Neural cell (in vitro differentiated cells): ENCODE data around the gene AHRR. TPM values are rescaled to one million over a fixed set of nuclear protein-coding genes. Genes with fewer than 3 reads are reported as not detected.

Experiments
- H2AFZ ChIP-seq: fragments of 200-600, 300-800 bp; sonication (generic), shearing (Covaris generic); 2 replicates; pipeline ENCODE4 v1.6.0; 2014; ENCODE audit warnings: low read depth, mild to moderate bottlenecking, antibody characterized with exemption, low read length, moderate library complexity
- H3F3A ChIP-seq: fragments of 200-600 bp; shearing (Covaris generic); 2 replicates; pipeline ENCODE4 v1.6.1; 2016; ENCODE audit warnings: mild to moderate bottlenecking, moderate library complexity, mixed read lengths, antibody characterized with exemption, low read length; ENCODE audit not compliant: insufficient read depth, poor library complexity, severe bottlenecking
- H3K27ac ChIP-seq: fragments of 200-600, 300-800 bp; sonication (generic), shearing (Covaris generic); 2 replicates; pipeline ENCODE4 v1.5.1; 2014; ENCODE audit warnings: mild to moderate bottlenecking, low read length, moderate library complexity
- H3K27me3 ChIP-seq: fragments of 300-800, 200-600 bp; sonication (generic), shearing (Covaris generic); 2 replicates; pipeline ENCODE4 v1.6.0; 2014; ENCODE audit warnings: mild to moderate bottlenecking, low read depth, low read length, moderate library complexity; ENCODE audit not compliant: insufficient read depth
- H3K36me3 ChIP-seq: fragments of 300-800, 200-600 bp; sonication (generic), shearing (Covaris generic); 2 replicates; pipeline ENCODE4 v1.5.1; 2014; ENCODE audit warnings: mild to moderate bottlenecking, antibody characterized with exemption, low read length, moderate library complexity; ENCODE audit not compliant: insufficient read depth
- H3K4me2 ChIP-seq: fragments of 300-800, 200-600 bp; sonication (generic), shearing (Covaris generic); 2 replicates; pipeline ENCODE4 v1.6.0; 2014; ENCODE audit warnings: mild to moderate bottlenecking, low read length
- H3K4me3 ChIP-seq: fragments of 300-800, 200-600 bp; sonication (generic), shearing (Covaris generic); 2 replicates; pipeline ENCODE4 v1.5.1; 2014; ENCODE audit warnings: mild to moderate bottlenecking, low read length, moderate library complexity
- H3K79me2 ChIP-seq: fragments of 200-600 bp; shearing (Covaris generic); replicated peaks from 2 replicates; pipeline ENCODE4 v1.6.0; 2014; ENCODE audit warnings: mild to moderate bottlenecking, low read length, moderate library complexity; ENCODE audit not compliant: insufficient read depth
- H3K9ac ChIP-seq: fragments of 300-800, 200-600 bp; sonication (generic), shearing (Covaris generic); 2 replicates; pipeline ENCODE4 v1.6.1; 2016; ENCODE audit warnings: mild to moderate bottlenecking, low read length, mixed read lengths
- H3K9me2 ChIP-seq: fragments of 200-600 bp; shearing (Covaris generic); 2 replicates; pipeline ENCODE4 v1.6.1; 2016; ENCODE audit warnings: mild to moderate bottlenecking, low read length, mixed read lengths; ENCODE audit not compliant: insufficient read depth
- H3K9me3 ChIP-seq: fragments of 200-600, 300-800 bp; sonication (generic), shearing (Covaris generic); 2 replicates; pipeline ENCODE4 v1.6.1; 2016; ENCODE audit warnings: mild to moderate bottlenecking, mixed run types, low read length, moderate library complexity, mixed read lengths
- H4K20me1 ChIP-seq: fragments of 200-600 bp; shearing (Covaris generic); 2 replicates; pipeline ENCODE4 v1.6.1; 2016; ENCODE audit warnings: mild to moderate bottlenecking, mixed run types; ENCODE audit not compliant: insufficient read depth
- EP300 ChIP-seq: fragments of 450-650 bp; conservative IDR thresholded peaks from 2 replicates; pipeline ENCODE4 v1.6.1; 2014; ENCODE audit warnings: antibody characterized with exemption, mild to moderate bottlenecking, moderate library complexity; ENCODE audit not compliant: poor library complexity, severe bottlenecking
- EZH2 ChIP-seq: fragments of 200-600, 300-800 bp; shearing (Covaris generic), sonication (generic); IDR thresholded peaks from 2 replicates; pipeline ENCODE4 v1.6.1; 2014; ENCODE audit warnings: antibody characterized with exemption, low read length, borderline replicate concordance, mild to moderate bottlenecking; ENCODE audit not compliant: insufficient read depth, poor library complexity, severe bottlenecking
- MXI1 ChIP-seq: fragments of 450-650 bp; conservative IDR thresholded peaks from 2 replicates; pipeline ENCODE4 v1.6.1; 2014; ENCODE audit warnings: antibody characterized with exemption, mild to moderate bottlenecking; ENCODE audit not compliant: poor library complexity, severe bottlenecking
- POLR2AphosphoS5 ChIP-seq: IDR thresholded peaks from 2 replicates; pipeline ENCODE4 v1.6.1; 2012
- RAD21 ChIP-seq: fragments of 450-650 bp; conservative IDR thresholded peaks from 2 replicates; pipeline ENCODE4 v1.6.1; 2014; ENCODE audit warnings: antibody characterized with exemption, mild to moderate bottlenecking, moderate library complexity
- SMC3 ChIP-seq: fragments of 450-650 bp; conservative IDR thresholded peaks from 2 replicates; pipeline ENCODE4 v1.6.1; 2014; ENCODE audit warnings: antibody characterized with exemption, mild to moderate bottlenecking, moderate library complexity; ENCODE audit not compliant: poor library complexity
- TAF1 ChIP-seq: IDR thresholded peaks from 2 replicates; pipeline ENCODE4 v1.6.1; 2012; ENCODE audit warnings: low read depth
- polyA plus RNA-seq: library from polyadenylated mRNA; depleted of rRNA; stranded (reverse); fragments of >200 nt; gene quantifications from 2 replicates; pipeline ENCODE4 v1.2.3, GENCODE V29; 2014
- TF ChIP-seq, protein P1 (sequence below): fragments of 450-650 bp; IDR thresholded peaks from 2 replicates; pipeline ENCODE4 v1.5.1; 2014; ENCODE audit warnings: antibody characterized with exemption, mild to moderate bottlenecking, moderate library complexity; ENCODE audit not compliant: poor library complexity, severe bottlenecking
- TF ChIP-seq, protein P2 (sequence below): IDR thresholded peaks from 2 replicates; pipeline ENCODE4 v1.6.1; 2012; ENCODE audit warnings: borderline replicate concordance

AHRR gene
- polyA plus RNA-seq, 1 donor from 2014 or later: 0.26 TPM

DNA sequence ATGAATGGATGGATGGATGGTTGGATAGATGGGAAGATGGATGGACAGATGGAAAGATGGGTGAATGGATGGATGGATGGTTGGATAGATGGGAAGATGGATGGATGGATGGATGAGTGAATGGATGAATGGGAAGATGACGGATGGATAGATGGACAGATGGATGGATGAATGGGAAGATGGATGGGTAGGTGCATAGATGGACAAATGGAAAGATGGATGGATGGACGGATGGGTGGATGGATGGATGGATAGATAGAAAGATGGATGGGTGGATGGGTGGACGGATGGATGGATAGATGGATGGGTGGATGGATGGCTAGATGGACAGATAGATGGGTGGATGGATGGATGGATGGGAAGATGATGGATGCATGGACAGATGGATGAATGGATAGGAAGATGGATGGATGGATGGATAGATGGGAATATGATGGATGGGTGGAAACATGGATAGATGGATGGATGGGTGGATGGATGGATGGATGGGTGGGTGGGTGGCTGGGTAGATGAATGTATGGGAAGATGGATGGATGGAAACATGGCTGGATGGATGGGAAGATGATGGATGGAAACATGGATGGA, 105.0 kb downstream of the AHRR start:
- no peak for TF ChIP-seq MXI1
- TF ChIP-seq RAD21: no peak
- TF ChIP-seq EP300: no peak
- TF ChIP-seq TAF1: no peak
- no peak for TF ChIP-seq SMC3
- TF ChIP-seq POLR2AphosphoS5: no peak
- TF ChIP-seq, protein P1, sequence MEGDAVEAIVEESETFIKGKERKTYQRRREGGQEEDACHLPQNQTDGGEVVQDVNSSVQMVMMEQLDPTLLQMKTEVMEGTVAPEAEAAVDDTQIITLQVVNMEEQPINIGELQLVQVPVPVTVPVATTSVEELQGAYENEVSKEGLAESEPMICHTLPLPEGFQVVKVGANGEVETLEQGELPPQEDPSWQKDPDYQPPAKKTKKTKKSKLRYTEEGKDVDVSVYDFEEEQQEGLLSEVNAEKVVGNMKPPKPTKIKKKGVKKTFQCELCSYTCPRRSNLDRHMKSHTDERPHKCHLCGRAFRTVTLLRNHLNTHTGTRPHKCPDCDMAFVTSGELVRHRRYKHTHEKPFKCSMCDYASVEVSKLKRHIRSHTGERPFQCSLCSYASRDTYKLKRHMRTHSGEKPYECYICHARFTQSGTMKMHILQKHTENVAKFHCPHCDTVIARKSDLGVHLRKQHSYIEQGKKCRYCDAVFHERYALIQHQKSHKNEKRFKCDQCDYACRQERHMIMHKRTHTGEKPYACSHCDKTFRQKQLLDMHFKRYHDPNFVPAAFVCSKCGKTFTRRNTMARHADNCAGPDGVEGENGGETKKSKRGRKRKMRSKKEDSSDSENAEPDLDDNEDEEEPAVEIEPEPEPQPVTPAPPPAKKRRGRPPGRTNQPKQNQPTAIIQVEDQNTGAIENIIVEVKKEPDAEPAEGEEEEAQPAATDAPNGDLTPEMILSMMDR: no peak
- TF ChIP-seq, protein P2, sequence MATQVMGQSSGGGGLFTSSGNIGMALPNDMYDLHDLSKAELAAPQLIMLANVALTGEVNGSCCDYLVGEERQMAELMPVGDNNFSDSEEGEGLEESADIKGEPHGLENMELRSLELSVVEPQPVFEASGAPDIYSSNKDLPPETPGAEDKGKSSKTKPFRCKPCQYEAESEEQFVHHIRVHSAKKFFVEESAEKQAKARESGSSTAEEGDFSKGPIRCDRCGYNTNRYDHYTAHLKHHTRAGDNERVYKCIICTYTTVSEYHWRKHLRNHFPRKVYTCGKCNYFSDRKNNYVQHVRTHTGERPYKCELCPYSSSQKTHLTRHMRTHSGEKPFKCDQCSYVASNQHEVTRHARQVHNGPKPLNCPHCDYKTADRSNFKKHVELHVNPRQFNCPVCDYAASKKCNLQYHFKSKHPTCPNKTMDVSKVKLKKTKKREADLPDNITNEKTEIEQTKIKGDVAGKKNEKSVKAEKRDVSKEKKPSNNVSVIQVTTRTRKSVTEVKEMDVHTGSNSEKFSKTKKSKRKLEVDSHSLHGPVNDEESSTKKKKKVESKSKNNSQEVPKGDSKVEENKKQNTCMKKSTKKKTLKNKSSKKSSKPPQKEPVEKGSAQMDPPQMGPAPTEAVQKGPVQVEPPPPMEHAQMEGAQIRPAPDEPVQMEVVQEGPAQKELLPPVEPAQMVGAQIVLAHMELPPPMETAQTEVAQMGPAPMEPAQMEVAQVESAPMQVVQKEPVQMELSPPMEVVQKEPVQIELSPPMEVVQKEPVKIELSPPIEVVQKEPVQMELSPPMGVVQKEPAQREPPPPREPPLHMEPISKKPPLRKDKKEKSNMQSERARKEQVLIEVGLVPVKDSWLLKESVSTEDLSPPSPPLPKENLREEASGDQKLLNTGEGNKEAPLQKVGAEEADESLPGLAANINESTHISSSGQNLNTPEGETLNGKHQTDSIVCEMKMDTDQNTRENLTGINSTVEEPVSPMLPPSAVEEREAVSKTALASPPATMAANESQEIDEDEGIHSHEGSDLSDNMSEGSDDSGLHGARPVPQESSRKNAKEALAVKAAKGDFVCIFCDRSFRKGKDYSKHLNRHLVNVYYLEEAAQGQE: no peak
- no peak for TF ChIP-seq EZH2
- no peaks in the 10 kb centered on the region for H3K36me3 ChIP-seq
- no peaks in the 10 kb centered on the region for H3K79me2 ChIP-seq
- no peaks in the 10 kb centered on the region for H3K9me2 ChIP-seq
- H3K4me3 ChIP-seq: no peak overlapping the region
- no peak overlapping the region for H3K9ac ChIP-seq
- no peaks in the 10 kb centered on the region for H3K27me3 ChIP-seq
- no peak overlapping the region for H3K4me2 ChIP-seq
- no peaks in the 10 kb centered on the region for H3F3A ChIP-seq
- no peaks in the 10 kb centered on the region for H4K20me1 ChIP-seq
- no peaks in the 10 kb centered on the region for H3K9me3 ChIP-seq
- no peak overlapping the region for H3K27ac ChIP-seq
- H2AFZ ChIP-seq: no peak overlapping the region

DNA sequence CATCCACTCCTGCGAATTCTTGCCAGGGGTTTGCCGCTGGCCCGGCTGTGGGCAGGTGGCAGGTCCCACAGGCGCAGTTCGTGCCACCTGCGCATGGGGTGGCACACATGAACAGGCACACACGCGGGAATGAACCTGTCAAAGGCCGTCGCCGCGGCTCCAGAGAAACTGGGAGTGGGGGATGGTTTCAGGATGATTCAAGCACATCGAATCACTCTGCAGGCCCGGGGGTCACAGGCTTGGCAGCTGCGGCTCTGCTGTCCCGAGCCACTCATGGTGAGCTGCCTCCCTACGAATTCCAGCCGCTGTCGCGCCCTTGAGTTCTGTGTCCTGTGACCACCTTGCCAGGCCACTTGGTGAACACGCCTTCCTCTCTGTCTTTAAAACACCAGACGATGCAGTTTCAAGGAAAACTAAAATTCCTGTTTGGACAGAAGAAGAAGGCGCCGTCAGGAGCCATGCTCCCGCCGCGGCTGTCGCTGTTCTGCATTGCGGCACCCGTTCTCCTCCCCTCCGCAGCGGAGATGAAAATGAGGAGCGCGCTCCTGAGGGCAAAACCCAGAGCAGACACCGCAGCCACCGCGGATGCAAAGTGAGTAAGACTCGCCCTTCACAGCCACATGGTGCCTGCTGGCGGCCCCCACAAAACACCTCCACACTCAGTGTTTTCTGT, 106.0 kb downstream of the AHRR start:
- TF ChIP-seq, protein P2: no peak
- TF ChIP-seq MXI1: no peak
- no peak for TF ChIP-seq POLR2AphosphoS5
- TF ChIP-seq, protein P1: no peak
- TF ChIP-seq EP300: no peak
- TF ChIP-seq SMC3: no peak
- TF ChIP-seq RAD21: no peak
- no peak for TF ChIP-seq TAF1
- no peak for TF ChIP-seq EZH2
- H3K9me2 ChIP-seq: no peaks in the 10 kb centered on the region
- H3K9me3 ChIP-seq: no peaks in the 10 kb centered on the region
- H3K27ac ChIP-seq: no peak overlapping the region
- no peak overlapping the region for H2AFZ ChIP-seq
- H3K9ac ChIP-seq: no peak overlapping the region
- no peaks in the 10 kb centered on the region for H4K20me1 ChIP-seq
- H3K4me3 ChIP-seq: no peak overlapping the region
- H3K27me3 ChIP-seq: no peaks in the 10 kb centered on the region
- no peaks in the 10 kb centered on the region for H3K79me2 ChIP-seq
- H3K36me3 ChIP-seq: no peaks in the 10 kb centered on the region
- no peak overlapping the region for H3K4me2 ChIP-seq
- no peaks in the 10 kb centered on the region for H3F3A ChIP-seq
